HG03354 (cell line): Measurements from ENCODE around the gene TNS4.

Experiments
- ATAC-seq: cut with Tn5 transposase; IDR thresholded peaks from one replicate; pipeline ENCODE4 v1.9.1; 2021; ENCODE audit warnings: mild to moderate bottlenecking; ENCODE audit not compliant: unreplicated experiment, poor library complexity, severe bottlenecking

The TNS4 gene

DNA sequence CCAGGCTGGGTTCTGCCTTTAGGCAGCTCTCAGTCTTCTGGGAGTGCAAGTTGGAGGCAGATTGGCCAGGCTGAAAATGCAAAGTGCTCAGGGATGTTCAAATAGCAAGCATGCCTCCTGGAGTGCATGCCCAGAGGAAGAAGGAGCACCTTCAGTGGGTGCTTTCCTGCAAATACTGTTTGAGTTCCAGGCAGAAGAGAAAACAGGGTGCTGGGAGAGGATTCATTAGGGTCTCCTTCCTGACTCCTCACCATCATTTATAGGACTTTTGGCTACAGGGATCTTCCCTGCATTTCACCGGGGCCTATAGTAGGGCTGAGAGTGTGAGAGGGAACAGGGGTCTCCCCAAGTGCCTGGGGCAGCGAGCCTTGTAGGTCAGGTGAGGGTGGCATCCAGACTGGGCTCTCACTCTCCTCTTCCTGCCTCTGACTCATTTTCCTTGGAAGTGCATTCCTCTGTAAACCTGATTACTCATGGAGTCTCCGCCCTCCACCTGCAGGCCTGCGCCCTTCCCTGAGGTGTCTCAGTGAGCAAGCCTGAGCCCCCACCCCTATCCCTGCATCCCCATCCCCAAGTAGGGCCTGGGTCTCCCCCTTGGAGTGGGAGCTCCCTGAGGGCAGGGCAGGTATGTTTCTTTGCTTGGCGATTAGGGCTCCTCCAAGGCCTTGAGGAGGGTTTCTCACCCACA, 17.1 kb upstream of the TNS4 start:
- ATAC-seq = no peak

DNA sequence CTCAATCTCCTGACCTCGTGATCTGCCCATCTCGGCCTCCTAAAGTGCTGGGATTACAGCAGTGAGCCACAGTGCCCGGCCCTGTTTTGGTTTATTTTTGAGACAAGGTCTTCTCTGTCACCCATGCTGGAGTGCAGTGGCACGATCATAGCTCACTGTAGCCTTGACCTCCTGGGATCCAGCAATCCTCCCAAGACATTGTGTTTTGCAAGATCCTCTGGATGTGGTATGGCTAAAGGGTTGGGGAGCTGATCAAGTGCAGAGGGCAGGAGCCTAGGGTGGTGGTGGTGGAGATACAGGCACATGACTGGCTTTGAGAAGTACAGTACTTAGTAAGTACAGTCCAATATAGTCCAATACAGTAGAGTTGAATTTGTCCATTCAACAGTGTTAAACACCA, 16.6 kb upstream of the TNS4 start:
- no peak for ATAC-seq

DNA sequence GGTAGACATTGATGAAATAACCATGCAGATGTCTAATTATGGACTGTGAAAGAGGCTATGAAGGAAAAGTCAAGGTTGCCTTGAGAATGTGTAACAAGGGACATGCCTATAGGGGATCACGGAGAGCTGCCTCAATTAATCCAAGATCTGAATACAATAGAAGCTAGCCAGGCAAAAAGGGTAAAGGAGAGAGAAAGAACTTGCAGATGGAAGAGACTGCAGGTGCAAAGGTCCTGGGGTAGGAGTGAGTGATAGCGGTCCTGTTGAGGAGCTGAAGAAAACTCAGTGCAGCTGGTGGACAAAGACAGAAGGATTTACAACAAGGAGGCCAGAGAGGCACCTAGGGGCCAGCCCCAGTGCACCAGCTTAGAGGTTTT, 15.9 kb upstream of the TNS4 start:
- no peak for ATAC-seq

DNA sequence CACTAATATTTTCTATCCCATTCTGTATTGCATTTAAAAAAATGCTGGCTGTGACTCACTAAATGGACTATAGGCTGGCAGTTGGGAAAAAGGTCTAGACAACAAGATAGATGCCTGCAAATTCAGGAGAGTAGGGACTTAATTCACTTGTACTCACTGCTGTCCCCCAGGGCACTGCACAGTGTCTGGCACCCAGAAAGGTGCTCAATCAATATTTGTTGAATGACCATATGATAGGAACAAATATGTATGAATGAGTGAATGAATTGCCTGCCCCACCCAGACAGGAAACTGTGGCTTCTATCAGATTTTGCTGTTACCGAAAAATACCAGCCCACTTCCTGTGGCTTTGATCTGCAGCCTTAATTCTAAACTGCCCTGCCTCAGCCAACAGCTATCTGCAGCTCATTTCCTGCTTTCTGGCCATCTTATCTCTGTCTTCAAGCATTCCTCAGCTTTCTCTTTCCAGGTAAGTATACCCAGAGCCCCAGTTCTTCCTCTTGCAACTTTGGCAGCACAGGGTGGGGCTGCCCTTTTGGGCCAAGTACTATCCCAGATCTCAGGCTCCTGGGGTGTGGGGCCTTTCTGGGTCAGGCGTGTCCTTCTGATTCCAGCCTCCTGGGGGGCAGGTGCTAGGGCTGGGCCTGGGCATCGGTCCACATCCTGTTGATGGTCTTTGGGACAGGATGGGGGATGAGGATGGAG, 15.3 kb upstream of the TNS4 start:
- ATAC-seq = peak; percentile 55

DNA sequence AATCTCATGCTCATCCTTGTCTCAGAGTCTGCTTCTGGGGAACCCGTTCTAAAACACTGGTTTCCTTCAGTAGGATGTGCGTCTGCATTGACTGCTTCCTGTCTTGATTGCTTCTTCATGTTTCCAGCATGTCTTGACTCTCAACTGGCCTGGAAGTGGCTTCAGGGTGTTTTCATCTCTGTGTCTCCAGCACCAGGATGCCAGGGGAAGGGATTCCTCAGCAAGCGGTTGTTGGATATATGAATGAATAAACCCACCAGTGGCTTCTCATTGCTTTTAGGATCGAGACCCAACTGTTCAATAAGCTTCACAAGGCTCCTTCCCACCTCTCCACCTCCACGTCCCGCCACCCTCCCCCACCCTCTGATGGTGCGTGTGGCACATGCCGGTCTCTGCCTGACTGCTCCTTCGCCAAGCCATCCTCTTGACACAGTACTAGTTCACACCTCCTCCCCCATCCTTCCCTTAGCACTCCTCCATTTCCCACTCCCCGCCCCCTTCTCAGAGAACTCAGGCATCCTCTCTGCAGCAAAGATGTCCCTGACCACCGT, 14.1 kb upstream of the TNS4 start:
- ATAC-seq = no peak

DNA sequence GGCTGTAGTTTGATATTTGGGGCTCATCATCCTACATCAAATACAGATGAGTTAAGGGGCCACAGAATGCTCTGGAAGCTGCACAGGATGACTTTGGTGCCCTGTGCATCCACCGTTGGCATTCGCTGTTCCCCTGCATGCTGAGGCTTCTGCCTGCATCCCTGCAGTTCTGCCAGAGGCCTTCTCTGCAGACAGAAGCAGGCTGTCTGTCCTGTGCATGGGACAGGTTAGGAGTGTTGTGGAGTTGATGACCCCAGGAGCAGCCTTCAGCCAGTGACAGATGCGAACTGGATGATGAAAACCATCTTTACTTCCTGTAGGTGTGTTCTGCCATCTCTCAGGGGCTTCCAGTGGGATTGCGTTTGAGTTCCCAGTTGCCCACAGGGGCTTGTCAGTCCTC, 13.6 kb upstream of the TNS4 start:
- ATAC-seq = no peak

DNA sequence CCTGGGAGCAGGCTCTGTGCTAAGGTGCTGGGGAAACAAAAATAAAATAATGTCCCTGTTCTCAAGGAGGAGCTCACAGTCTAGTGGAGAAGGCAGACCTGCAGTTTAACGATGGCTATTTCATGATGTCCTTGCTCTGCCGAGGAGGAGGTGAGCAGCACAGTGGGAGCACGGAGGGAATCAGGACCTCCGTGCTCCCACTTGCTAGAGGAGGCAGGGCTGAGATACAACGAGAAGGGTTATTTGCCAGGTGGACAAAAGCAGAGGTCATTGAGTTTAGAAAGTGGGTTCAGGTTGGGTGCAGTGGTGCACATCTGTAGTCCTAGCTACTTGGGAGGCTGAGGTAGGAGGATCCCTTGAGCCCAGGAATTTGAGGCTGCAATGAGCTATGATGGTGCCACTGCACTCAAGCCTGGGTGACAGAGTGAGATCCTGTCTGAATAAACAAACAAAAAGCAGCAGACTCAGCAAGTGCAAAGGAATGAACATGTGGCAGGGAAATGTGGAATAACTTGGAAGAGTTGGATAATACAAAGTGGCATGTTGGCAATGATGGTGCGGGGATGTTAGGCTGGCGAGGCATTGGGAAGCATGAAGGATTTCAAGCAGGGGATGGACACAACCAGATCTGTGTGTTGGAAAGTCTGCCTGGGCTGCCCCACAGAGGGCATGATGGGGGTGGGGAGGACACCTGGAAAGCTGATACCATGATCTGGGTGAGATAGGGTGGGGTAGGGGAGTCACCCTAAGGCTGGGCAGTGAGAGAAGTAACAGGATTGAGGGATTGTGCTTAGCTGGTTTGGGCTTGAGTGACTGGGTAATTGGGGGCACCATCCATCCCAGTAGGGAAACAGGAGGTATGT, 12.8 kb upstream of the TNS4 start:
- no peak for ATAC-seq

DNA sequence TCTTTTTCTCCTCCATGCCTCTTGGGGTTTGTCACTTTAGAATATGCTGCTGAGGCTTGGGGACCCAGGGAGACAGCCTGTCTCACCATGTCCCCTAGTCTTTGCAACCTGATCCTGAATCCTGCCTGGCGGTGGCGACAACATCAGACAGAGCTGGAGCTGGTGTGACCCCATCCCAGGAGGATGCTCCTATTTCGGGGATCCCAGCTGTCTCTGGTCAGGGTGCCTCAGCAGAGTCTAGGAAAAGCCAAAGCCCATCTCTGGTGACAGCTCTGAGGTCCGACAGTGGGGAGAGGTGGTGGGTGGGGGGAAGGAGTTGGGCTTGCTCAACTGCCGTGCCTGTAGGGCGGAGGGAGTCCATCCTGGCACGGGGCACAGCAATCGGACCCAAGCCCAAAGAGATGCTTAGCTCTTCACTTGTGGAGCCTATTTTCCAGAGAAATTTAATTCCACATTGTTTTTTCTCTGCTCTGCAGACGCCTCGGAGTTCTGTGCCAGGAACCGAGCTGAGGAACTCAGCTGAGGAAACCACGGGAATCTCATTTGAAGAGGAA, 10.3 kb upstream of the TNS4 start:
- no peak for ATAC-seq

DNA sequence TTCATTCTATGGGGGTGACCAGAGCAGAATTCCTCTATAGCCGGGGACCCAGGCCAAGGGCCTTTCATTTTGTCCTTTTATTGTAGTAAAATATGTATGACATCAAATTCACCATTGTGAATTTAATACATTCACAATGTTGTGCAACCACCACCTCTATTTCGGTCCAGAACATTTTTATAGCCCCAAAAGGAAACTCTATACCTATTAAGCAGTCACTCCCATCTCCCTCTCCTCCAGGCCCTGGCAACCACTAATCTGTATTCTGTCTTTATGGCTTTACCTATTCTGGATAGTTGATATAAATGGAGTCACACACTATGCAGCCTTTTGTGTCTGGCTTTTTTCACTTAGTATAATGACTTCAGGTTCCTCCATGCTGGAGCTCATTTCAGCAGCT, 9.7 kb upstream of the TNS4 start:
- ATAC-seq = no peak

DNA sequence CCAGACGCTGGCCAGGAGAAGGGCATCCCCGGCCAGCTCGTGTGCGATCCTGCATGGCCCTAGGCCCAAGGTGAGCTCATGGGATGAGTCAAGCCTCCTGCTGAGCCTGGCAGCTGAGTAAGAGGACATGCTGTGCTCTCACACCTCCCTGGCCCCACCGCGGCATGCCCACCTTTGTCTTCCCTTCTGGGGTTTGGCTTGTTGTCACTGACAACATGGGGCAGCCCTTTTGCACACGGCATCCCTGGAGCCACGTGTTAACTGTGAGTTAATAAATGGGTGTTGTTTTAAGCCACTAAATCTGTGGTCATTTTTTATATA, 8.9 kb upstream of the TNS4 start:
- no peak for ATAC-seq

DNA sequence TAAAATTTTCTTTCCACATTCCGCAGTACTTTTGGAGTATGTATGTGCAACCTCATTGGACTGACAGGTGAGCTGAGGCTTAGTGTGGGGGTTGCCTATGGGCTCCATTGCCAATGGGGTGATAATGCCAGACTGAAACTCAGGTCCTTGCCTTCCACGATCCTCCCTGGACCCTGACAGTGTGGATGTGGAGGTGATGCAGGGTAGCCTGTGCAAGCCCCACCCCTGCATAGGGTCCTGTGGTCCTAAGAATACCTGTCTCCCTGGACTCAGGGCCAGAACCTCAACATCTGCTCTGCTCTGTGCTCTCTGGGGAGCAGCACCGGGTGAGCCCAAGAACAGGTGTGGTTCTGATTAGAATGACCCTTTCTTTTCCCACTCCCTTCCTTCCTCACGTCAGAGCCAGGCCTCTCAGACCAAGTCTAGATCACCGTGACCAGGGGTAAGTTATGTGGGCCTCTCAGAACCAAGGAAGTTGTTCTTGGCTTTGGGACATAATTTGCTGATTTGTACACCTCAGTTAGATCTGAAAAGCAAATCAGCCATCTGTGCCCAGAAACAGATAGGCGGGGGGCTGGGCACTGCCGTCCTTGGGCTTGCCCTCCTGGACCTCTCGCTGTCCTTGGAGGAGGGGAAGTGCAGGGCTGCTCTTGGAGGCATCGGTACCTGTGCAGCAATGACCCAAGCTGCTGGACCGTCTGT, 8.4 kb upstream of the TNS4 start:
- no peak for ATAC-seq

DNA sequence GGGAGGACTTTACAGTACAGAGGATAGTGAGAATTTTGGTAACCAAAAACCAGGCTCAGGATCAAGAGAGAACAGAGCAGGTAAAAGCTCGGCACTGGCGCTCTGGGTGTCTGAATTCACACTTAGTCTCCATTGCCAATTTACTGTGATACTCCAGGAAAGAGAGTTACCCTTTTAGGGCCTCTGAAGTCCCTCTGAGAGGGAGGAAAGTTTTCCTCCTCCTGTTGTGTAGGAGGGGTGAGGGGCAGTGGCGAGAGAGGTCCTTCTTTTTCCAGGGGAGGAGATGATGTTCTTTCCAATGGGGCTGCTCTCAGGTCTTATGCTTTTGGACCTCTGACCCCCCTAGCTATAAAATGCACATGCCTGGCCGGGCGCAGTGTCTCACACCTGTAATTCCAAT, 5.4 kb upstream of the TNS4 start:
- no peak for ATAC-seq

DNA sequence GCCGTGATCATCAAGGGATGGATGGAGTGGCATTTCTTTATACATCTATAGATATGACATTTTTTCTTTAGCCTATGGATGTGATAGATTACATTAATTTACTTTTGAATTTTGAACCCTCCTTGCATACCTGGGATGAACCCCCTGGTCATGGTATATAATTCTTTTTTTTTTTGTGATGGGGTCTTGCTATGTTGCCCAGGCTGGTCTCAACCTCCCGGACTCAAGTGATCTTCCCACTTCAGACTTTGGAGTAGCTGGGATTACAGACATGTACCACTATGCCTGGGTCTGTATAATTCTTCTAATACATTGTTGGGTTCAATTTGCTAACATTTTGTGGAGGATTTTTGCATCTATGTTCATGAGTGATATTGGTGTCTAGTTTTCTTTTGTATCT, 1.7 kb upstream of the TNS4 start:
- no peak for ATAC-seq

DNA sequence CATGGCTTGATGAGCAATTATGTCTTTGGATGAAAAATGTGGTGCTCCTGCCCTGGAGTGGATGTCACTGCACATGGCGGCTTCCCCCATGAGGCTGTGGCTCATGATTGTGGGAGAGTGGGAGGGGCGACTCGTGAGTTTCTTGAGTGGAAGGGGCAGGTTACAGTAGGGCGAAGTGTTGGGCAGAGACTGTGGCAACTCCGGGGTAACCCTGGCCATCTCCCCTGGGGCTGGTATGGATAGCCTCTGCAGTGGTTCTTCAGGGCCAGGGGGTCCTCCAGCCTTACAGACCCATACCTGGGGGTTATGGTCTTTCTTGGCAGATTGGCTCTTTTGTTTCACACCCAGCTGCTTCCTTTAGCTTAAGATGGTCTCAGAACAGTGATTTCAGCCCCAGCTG, 1.3 kb upstream of the TNS4 start:
- no peak for ATAC-seq

DNA sequence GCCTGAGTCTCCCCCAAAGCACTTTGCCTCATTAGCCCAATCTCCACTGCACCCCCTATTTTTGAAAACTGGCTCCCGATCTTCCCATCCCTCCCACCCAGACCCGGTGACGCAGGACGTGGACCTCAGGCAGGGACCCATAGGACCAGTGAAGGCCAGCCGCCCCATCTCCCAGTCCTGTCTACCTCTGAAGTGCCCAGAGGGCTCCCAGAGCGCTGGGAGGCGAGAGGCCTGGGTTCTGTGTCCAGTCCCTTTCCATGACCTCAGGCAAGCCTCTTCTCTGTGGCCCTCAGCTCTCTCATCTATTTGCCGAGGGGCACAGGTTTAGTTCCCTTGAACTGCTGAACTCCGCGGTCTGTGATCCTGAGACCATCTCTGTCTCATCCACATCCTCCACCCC, 714 bp downstream of the TNS4 start:
- no peak for ATAC-seq

DNA sequence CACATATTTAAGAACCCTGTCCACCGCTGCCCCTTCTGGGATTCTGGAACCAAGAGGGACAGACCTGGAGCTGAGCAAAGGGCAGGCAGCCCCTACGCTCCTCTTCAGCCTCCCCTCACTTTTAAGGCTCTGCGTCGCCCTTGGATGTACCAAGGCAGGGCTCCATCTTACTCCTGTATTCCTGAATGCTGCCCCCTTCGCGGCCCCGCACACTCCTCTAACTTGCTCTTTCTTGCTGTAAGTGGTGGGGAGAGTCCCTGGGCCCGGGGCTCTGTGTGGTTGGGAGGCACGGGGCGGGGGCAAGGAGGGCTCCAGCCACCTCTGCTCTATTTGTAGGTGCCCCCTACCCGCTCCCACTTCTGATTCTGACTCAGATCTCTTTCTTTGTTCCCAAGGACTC, 1.2 kb downstream of the TNS4 start:
- ATAC-seq = no peak

DNA sequence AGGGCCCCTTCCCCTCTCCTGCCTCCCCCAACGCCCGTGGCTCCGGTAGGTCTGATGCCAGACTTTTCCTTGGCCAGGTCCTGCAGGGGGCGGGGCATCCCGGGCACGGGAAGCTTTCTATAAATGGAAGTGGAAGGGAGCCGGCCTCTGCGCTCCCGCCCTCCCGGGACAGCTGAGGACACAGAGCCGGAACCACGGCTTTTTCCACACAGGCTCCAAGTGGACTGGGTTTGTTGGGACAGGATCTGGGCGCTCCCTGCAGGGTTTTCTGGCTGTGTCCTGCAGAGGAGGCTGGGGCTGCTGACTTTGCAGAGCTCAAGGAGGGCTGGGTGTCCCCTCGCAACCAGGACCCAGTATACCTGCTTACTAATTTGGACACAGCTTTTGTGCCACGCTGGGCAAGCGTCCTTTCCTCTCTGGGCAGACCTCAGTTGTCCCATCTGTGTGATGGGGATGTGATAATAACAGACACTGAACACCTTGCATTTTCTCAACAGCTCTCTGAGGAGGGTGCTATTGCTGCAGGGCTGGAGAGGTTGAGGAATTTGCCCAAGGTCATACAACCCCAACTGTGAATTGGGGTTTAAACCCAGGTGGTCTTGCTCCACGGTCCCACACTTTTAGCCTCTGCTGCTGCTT, 1.8 kb downstream of the TNS4 start:
- no peak for ATAC-seq

DNA sequence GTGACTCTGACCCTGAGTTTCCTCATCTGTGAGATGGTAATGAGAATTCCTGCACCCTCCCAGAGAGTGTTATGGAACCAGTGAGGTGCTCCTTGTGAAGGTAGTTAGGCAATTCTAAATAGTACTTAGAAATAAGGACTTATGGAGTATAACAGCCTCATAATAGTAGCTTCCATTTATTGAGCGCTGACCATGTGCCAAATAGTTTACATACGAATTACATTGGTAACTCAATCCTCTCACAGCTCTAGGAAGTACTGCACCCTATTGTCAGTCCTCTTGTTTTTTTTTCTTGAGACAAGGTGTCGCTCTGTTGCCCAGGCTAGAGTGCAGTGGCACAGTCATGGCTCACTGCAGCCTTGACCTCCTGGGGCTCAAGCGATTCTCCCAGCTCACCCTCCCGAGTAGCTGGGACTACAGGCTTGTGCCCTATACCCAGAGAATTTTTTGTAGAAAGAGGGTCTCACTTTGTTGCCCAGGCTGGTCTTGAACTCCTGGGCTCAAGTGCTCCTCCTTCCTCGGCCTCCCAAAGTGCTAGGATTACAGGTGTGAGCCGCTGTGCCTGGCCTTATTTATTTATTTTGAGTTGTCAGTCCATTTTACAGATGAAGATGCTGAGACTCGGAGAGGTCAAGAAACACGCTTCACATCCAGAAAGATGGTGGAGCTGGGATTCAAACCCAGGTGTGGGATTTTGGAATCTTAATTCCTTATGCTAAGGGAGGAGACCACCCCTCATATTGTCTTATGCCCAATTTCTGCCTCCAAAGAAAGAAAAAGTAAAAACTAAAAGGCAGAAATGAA, 2.9 kb downstream of the TNS4 start:
- no peak for ATAC-seq

DNA sequence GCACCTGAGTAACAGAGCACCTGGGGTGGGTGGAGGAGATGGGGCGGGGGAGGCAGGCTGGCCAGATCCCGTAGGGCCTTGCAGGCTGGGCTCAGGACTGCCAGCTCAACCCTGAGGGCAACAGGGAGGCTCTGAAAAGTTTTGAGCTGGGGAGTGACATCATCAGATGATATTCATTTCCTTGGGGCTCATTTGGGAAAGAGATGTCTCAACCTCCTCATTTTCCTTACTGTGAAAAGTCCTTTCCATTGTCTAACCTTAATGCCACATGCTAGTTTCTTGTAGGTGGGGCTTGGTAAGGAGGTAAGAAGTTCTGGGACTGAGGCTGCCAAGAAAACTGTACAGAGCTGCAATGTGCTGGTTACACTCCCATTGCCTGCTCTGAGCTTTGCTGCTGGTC, 3.7 kb downstream of the TNS4 start:
- no peak for ATAC-seq
